ENCODE data around the gene TMF1.

TMF1 gene

GRCh38 chr3:69012100-69012799, 39.9 kb downstream of the TMF1 start:
- peak; percentile 30 for ATAC-seq
- TF ChIP-seq ZFP3 (CRISPR knock-in tag; IDR thresholded peaks at IDR 0.05) (no peak), ZNF70 (CRISPR knock-in tag; IDR thresholded peaks at IDR 0.05) (no peak), PPARA (CRISPR knock-in tag; IDR thresholded peaks at IDR 0.05; ENCODE audit: borderline replicate concordance) (no peak), ISL1 (CRISPR knock-in tag; IDR thresholded peaks at IDR 0.05) (no peak), TOX (CRISPR knock-in tag; IDR thresholded peaks at IDR 0.05; ENCODE audit: borderline replicate concordance) (no peak), OSR1 (CRISPR knock-in tag; IDR thresholded peaks at IDR 0.05) (no peak), PATZ1 (CRISPR knock-in tag; IDR thresholded peaks at IDR 0.05; ENCODE audit: borderline replicate concordance) (no peak), TCF4 (CRISPR knock-in tag; IDR thresholded peaks at IDR 0.05; ENCODE audit: borderline replicate concordance) (no peak), CSRNP3 (CRISPR knock-in tag; IDR thresholded peaks at IDR 0.05) (no peak), ZNF8 (CRISPR knock-in tag; IDR thresholded peaks at IDR 0.05) (no peak), BACH2 (CRISPR knock-in tag; IDR thresholded peaks at IDR 0.05; ENCODE audit: borderline replicate concordance) (no peak), RARB (CRISPR knock-in tag; IDR thresholded peaks at IDR 0.05) (no peak), CREB5 (CRISPR knock-in tag; IDR thresholded peaks at IDR 0.05; ENCODE audit: low read depth) (no peak), ZFP30 (CRISPR knock-in tag; IDR thresholded peaks at IDR 0.05) (no peak), ESRRG (CRISPR knock-in tag; IDR thresholded peaks at IDR 0.05) (no peak), POU6F1 (CRISPR knock-in tag; IDR thresholded peaks at IDR 0.05; ENCODE audit: borderline replicate concordance, low read depth) (no peak), ZC3H10 (CRISPR knock-in tag; IDR thresholded peaks at IDR 0.05) (no peak)

- ATAC-seq = no peak
- TF ChIP-seq PPARA (CRISPR knock-in tag; IDR thresholded peaks at IDR 0.05; ENCODE audit: borderline replicate concordance) (no peak), GLIS3 (CRISPR knock-in tag; IDR thresholded peaks at IDR 0.05) (no peak), PATZ1 (CRISPR knock-in tag; IDR thresholded peaks at IDR 0.05; ENCODE audit: borderline replicate concordance) (no peak), ARNTL (CRISPR knock-in tag; IDR thresholded peaks at IDR 0.05; ENCODE audit: borderline replicate concordance, low read depth) (no peak), ZFP30 (CRISPR knock-in tag; IDR thresholded peaks at IDR 0.05) (no peak), CSRNP3 (CRISPR knock-in tag; IDR thresholded peaks at IDR 0.05) (no peak), POU6F1 (CRISPR knock-in tag; IDR thresholded peaks at IDR 0.05; ENCODE audit: borderline replicate concordance, low read depth) (no peak), ZNF8 (CRISPR knock-in tag; IDR thresholded peaks at IDR 0.05) (no peak)
These were observed 40.9 kb downstream of the TMF1 start for GRCh38 chr3:69011096-69011730.

Data from SK-N-SH treated with all-trans-retinoic acid at 6 μM for 48 hours (cell line).